HG03460 (cell line): ENCODE measurements around the gene PCGF3.
"Not testable (repeated sequence)": the region's sequence is repeated elsewhere in the genome, so short reads cannot be mapped to it uniquely, and the experiment has no call there.

Source experiments
- ATAC-seq: cut with Tn5 transposase; IDR thresholded peaks from one replicate; pipeline ENCODE4 v1.9.1; 2021; ENCODE audit not compliant: unreplicated experiment

PCGF3 gene

GRCh38 chr4:703336-704197 lies 2.1 kb upstream of the PCGF3 start:
- ATAC-seq = no peak

DNA sequence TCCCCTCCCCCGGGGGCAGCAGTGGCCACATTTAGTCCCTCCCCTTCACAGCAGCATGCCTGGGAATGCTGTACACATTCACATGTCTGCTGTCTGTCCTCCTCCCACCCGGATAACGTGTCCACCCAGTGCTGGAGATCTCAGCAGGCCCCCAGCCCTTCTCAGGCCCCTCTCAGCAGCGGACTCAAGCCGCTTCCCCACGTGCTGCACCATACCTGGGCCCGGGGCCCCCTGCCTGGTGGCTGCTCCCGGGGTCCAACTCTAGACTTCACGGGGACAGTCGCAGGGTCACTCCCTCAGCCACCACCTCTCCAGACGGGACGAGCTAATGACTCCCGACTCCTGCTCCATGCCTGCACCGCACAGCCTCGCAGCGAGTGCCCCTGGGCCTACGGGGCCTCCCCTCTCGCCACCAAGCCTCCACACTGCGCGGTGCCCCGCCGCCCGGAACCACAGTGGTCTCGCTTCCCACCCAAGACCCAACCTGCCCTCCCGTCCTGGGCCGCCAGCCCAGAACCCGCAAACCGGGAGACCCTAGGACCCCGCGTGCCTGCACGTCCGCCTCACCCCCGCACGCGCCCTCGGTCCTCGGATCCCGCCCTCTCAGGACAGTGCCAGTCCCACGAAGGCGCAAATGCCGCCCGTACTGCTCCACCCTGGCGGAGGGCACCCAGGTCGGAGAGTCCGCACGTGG lies 1.3 kb upstream of the PCGF3 start:
- no peak for ATAC-seq

DNA sequence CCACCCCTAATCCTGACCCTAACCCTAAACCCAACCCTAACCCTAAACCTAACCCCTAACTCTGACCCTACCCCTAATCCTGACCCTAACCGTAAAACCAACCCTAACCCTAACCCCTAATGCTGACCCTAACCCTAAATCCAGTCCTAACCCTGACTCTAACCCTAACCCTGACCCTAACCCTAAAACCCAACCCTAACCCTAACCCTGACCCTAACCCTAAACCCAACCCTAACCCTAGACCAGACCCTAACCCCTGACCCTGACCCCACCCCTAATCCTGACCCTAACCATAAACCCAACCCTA lies 708 bp upstream of the PCGF3 start:
- no peak for ATAC-seq

DNA sequence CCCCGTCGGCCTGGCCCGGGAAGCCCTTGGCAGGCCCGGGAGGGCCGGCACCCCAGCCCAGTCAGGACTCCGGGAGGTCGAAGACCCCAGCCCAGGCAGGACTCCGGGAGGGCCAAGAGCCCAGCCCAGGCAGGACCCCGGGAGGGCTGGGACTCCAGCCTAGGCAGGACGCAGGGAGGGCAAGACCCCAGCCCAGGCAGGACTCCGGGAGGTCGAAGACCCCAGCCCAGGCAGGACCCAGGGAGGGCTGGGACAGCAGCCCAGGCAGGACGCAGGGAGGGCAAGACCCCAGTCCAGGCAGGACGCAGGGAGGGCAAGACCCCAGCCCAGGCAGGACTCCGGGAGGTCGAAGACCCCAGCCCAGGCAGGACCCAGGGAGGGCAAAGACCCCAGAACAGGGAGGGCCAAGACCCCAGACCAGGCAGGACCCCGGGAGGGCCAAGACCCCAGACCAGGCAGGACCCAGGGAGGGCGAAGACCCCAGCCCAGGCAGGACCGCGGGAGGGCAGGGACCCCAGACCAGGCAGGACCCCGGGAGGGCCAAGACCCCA lies 526 bp downstream of the PCGF3 start:
- not testable (repeated sequence) for ATAC-seq

DNA sequence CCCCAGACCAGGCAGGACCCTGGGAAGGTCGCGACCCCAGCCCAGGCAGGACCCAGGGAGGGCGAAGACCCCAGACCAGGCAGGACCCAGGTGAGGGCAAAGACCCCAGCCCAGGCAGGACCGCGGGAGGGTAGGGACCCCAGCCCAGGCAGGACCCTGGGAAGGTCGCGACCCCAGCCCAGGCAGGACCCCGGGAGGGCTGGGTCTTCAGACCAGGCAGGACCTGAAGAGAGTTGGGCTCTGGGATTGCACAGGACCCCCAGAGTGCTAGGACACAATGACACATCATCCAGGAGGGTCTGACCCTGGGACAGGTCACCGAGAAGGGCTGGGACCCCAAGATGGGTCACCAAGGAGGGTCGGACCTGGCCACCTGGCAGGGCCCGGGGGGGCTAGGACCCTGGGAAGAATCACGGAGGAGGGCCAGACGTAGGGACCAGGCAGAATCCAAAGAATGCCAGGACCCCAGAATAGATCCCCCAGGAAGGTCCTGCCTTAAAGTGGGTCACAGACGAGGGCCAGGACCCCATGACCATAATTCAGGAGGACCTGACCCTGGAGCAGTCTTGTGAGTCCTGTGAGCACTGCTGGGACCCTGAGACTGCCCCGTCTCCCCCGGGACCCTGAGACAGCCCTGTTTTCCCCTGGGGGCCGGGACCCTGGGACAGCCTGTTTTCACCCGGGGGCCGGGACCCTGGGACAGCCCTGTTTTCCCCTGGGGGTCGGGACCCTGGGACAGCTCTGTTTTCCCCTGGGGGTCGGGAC lies 1.4 kb downstream of the PCGF3 start:
- ATAC-seq = no peak

DNA sequence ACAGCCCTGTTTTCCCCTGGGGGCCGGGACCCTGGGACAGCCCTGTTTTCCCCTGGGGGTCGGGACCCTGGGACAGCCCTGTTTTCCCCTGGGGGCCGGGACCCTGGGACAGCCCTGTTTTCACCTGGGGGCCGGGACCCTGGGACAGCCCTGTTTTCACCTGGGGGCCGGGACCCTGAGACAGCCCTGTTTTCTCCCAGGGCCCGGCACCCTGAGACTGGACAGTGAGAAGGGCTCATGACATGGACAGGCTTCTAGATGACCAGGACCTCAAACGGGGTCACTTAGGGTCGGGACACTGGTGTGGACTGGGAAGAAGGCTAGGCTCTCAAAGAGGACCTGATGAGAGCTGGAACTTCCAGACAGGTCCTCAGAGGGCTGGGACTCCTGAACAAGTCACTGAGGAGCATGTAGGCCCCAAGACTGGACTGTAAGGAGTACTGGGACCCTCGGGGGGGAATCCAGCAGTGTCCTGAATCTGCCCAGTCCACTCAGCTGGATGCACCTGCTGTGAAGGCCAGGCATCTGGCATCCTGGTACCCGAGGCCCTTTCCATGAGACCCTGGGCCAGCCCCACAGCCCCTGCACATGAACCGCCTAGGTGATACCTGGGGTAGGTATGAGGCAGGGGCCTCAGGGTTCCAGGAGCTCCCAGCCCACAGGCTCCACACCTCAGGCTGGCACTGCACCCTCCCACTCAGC lies 2.4 kb downstream of the PCGF3 start:
- ATAC-seq = no peak

DNA sequence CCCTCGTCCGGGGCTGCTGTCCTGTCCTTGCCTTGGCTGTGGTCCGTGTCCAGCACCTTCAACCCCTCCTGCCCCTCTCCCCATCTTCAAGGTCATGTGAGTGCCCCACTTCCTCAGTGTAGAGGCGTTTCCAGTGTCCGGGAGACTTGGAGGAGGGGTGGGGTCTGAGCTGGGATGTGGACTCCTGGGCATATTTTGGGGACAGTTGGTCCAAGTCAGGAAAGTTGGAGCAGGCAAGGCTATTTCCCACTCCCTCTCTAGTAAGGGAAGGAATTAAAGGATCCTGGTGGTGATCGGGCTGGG lies 3.0 kb downstream of the PCGF3 start:
- no peak for ATAC-seq

- no peak for ATAC-seq
Measured at GRCh38 chr4:709348-709747, 3.7 kb downstream of the PCGF3 start.

DNA sequence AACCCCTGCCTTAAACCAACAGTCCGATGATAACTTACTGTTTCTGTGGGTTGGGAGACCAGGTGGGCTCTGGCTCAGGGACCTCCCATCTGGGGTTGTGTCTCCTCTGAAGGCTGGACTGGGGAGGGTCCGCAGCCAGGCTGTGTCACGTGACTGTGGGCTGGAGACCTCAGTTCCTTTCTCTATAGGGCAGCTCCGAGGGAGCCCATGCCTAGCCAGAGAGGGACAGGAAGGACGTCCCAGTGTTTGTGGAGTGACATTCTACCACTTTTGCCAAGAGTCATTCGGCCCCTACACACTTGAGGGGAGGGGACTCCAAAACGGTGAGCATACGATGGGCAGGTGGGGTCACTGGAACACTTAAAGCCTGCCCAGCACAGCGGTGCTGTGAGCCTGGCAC lies 4.5 kb downstream of the PCGF3 start:
- ATAC-seq = no peak

GRCh38 chr4:710916-711315 lies 5.3 kb downstream of the PCGF3 start:
- ATAC-seq = no peak

GRCh38 chr4:712093-712492 lies 6.5 kb downstream of the PCGF3 start:
- ATAC-seq = no peak

- ATAC-seq = no peak
Measured at GRCh38 chr4:712916-713632, 7.4 kb downstream of the PCGF3 start.

GRCh38 chr4:714087-714486 lies 8.5 kb downstream of the PCGF3 start:
- no peak for ATAC-seq

- no peak for ATAC-seq
Measured at GRCh38 chr4:717601-718320, 12.1 kb downstream of the PCGF3 start.

GRCh38 chr4:718460-718859 lies 12.8 kb downstream of the PCGF3 start:
- no peak for ATAC-seq

- no peak for ATAC-seq
Measured at GRCh38 chr4:720111-720860, 14.7 kb downstream of the PCGF3 start.

DNA sequence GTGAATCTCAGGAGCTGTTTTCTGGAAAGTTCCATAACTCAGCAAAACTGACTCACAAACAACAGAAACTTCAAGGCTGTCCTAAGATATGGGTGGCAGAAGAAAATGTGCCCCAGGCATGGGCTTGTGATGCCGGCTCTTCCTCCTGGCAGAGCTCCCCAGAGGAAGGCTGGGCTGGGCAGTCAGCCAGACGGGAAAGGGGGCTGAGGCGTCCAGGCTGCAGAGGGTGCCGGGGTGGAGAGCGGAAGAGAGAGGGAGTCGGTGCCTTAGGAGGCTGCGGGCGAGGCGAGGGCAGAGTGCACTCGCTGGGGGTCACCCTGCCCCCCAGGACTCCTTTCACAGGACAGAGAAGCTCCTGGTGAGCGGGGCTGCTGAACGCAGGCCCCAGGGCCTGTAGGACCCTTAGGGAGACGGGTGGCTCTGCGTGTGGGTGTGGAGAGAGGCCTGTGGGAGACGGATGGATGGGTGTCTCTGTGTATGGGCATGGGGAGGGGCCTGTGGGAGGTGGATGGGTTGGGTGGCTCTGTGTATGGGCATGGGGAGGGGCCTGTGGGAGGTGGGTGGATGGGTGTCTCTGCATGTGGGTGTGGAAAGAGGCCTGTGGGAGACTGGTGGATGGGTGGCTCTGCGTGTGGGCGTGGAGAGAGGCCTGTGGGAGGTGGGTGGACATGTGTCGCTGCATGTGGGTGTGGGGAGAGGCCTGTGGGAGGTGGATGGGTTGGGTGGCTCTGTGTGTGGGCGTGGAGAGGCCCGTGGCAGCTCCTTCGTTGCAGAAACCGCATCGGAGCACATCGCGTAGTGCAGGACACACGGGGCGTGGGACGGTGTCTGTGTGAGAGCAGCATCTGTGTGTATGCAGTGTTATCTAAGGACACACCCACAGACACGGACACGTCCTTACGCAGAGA lies 15.9 kb downstream of the PCGF3 start:
- no peak for ATAC-seq

DNA sequence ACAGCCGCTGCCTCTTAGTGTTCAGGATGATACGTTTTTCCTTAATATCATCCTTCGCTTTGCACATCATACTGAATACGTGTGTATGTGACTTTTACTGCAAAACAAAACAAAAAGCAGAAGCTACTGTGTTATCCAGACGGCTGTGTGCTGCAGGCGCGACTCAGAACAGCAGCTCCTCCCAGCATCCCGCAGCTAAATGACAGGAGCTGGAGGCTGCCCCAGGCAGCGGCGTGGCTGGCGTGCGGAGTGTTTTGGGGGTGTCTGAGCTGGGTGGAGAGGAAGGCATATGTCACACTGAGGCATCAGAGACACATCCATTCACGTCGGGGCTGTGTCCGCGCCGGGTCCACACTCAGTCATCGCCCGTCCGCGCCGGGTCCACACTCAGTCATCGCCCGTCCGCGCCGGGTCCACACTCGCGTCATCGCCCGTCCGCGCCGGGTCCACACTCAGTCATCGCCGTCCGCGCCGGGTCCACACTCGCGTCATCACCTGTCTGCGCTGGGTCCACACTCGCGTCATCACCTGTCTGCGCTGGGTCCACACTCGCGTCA lies 16.6 kb downstream of the PCGF3 start:
- no peak for ATAC-seq
